Subcutaneous adipose tissue (tissue), 4 donors: ENCODE results near the gene TRPC4. TPM values are rescaled to one million over a fixed set of nuclear protein-coding genes. Genes with fewer than 3 reads are reported as not detected.

Experiments used
- CTCF ChIP-seq: fragments of 450-650 bp; IDR thresholded peaks from one replicate; pipeline ENCODE4 v1.5.1; 2016; ENCODE audit warnings: low read depth, mild to moderate bottlenecking, control low read depth, antibody characterized with exemption, moderate library complexity
- total RNA-seq, 4 donors: library from RNA; depleted of rRNA; stranded (reverse); fragments of >200 nt; gene quantifications; one replicate each; pipeline ENCODE4 v1.1.0, GENCODE V29; 2016

Gene TRPC4
- total RNA-seq, 4 donors from 2014 or later, result 0.17 to 0.82 (median 0.42) TPM

- TF ChIP-seq CTCF, result no peak
These were observed 115.8 kb downstream of the TRPC4 start for GRCh38 chr13:37753776-37754175.

GRCh38 chr13:37752146-37752545 is 117.4 kb downstream of the TRPC4 start:
- no peak for TF ChIP-seq CTCF

- no peak for TF ChIP-seq CTCF
These were observed 118.5 kb downstream of the TRPC4 start for GRCh38 chr13:37751025-37751424.

GRCh38 chr13:37748913-37749312 is 120.7 kb downstream of the TRPC4 start:
- TF ChIP-seq CTCF, result no peak

- no peak for TF ChIP-seq CTCF
These were observed 122.4 kb downstream of the TRPC4 start for GRCh38 chr13:37747071-37747612.

GRCh38 chr13:37741536-37741935 is 128.0 kb downstream of the TRPC4 start:
- TF ChIP-seq CTCF, result no peak

- no peak for TF ChIP-seq CTCF
These were observed 133.5 kb downstream of the TRPC4 start for GRCh38 chr13:37736045-37736444.
